ENCODE measurements around the gene KIF17.

GRCh38 chr1:20717452-20718342, at the start of gene KIF17:
- TF ChIP-seq CTCF (conservative IDR thresholded peaks at IDR 0.05) (no peak), ZFX (IDR thresholded peaks at IDR 0.05) (no peak)
